Stimulated activated CD4-positive, alpha-beta T cell treated with anti-CD3 and anti-CD28 coated beads, Interleukin-12 subunit alpha, Interleukin-12 subunit beta, amount 100 ng/mL, for 48 hours (primary cell): Measurements from ENCODE around the gene POLE3.
"Not testable (repeated sequence)": the region's sequence is repeated elsewhere in the genome, so short reads cannot be mapped to it uniquely, and the experiment has no call there.

ENCODE experiments used
- DNase-seq, 3 donors: peaks; one replicate each; pipeline ENCODE4 v3.0.0-alpha.2; 2020; ENCODE audit warnings: low read depth in 2 of 3, low spot score in 1 of 3

Gene POLE3

DNA sequence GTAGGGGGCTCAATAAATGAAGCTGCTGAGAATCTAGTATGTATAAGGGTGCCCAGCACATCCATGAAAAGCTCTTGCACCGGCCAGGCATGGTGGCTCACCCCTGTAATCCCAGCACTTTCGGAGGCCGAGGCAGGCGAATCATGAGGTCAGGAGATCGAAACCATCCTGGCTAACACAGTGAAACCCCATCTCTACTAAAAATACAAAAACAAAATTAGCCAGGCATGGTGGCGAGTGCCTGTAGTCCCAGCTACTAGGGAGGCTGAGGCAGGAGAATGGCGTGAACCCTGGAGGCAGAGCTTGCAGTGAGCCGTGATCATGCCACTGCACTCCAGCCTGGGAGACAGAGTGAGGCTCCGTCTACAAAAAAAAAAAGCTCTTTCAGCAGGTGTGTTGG is 4.1 kb downstream of the POLE3 start:
- not testable (repeated sequence) for DNase-seq

DNA sequence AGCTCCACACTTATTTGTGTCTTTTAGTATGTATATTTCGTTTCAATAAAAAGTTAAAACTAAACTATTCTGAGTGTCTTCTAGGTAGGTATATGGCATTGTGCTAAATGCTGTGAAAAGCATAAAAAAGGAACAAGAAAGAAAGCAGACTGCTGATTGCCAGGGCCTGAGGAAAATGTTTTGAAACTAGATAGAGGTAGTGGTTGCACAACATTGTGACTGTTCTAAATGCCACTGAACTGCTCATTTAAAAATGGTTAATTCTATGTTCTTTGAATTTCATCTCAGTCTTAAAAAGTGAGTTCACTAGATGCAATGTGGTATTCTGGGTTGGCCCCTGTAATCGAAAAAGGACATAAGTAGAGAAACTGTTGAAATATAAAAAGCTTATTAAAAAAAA is 6.8 kb downstream of the POLE3 start:
- DNase-seq, result no peak

DNA sequence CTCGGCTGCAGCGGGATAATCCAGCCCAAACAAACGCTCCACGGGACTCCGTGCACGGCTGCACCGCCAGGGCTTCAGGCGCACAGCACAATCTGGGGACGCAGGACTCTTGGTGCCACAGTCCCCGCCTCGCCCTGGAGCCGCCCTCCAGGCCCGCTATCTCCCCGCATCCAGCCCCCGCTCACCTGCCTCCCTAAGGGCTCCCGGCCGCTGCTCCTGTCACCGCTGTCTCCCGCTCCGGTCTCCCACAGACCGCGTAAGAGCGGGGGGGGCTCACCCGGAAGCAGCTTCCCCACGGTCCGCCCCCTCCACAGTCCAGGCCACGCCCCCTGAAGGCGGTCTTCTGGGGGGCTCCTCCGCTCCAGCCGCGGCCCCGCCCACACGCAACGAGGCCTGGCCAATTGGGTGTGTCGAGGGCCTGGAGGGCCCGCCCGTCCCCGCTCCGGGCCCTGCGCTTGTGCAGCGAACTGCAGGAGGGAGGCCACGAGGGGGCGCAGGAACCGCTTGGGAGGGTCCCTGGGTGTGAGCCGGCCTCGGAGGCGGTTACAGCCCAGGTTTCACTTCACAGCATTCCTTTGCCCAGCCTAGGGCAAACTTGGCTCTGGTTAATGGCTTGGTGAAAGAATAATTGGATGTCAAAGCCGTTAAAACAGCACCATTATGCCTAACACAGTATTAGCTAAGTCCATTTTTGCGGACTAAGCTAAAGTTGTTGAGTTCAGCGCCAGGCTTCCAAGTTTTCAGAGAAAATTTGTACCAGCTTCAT is 9.3 kb downstream of the POLE3 start, which contains the start of gene ALAD:
TSS of gene ALAD (minus strand) at position 258 of the 766 bp plus-strand sequence. CDS start 7,725 bp downstream, outside the sequence.
- peak; percentile 96 to 99 (median 99) for DNase-seq

DNA sequence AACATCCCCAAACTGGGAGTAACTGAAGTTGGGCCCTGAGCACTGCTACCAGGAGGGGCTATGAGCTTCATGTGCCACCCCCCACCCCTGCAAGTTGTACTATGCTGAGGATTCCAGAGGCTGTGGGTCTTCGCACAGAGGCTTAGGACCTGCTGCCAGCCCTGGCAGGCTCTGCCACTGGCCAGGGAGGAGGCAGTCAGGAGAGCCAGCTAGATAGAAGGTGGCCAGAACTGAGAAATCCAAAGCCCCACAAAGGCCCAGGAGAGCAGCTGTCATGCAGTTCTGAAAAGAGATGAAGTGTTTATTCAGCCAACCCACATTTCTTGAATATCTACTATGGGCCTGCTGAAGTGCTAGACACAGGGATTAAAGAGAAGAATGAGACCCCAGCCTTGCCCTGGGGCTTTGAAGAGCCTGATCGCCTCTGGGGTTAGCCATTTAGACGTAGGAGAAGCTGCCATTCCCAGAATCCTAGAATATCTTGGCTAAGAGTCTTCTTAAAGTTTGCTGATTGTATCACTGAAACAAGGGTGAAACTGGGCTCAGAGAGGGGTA is 10.8 kb downstream of the POLE3 start:
- no peak for DNase-seq

DNA sequence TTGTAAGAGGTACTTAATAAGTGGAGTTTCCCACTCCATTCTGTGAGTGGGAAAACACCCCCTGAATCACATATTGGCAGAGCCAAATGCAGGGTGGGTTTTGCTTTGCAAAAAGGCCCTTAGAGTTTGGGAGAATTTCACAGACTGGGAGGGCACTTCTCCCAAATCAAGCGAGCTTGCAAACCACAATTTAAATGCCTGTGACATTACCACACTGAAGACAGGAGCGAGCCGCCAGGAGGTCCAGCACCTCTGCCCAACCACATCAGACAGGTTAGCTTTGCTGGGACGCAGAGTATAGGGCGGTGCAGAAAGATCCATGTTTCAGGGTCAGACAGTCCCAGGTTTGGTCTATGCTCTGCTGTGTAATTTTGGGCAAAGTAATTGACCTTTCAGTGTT is 11.7 kb downstream of the POLE3 start:
- no peak for DNase-seq

DNA sequence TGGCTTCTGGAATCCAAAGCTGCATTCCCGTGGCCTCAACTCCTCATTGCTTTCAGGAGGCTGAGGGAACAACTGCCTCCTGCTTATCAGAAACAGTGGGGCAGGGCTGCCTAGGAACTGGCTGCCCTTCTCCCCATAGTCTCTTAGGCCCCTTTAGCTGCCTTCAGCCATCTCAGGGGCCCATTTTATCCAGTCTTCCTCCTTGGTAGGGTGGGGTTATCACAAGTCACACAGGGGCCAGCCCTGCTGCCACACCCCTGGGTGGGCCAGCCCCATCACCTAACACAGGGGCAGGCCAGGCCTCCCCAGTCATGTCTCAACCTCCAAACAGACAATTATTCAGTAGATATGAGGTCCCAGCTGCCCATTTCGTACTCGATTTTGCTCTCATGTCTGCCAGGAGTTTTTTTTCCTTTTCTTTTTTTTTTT is 13.3 kb downstream of the POLE3 start:
- no peak for DNase-seq

DNA sequence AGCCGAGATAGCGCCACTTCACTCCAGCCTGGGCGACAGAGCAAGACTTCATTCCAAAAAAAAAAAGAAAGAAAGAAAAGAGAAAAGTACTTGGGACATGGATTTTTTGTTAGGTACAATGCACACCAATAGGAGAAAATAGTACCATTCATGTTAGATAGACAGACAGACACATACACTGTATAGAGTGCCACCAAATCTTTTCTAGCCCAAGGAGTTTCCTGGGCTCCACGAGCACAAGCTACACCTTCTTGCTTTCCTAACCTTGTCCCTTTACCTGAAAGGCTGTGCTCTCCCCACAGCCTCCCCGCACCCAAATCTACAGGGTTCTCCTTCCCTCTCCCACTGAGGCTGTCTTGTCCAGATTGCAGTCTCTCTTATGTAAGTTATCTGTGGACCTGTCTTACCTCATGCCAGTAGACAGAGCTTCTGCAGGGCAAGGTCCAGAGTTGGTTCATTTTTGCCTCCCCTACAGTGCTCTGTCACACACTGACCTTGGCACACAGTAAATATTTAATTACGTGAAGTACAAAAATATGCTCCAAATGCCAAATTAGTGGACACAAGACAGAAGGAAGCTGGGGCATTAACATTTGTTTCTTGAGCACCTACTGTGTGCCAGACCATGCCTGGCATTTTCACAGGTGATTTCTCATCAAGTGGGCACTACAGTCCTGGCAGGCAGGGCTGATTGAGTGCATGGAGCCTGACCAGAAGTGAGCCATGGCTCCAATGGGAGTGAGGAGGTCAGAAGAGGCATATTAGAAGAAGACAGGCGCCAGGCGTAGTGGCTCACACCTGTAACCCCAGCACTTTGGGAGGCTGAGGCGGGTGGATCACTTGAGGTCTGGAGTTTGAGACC is 15.2 kb downstream of the POLE3 start:
- no peak for DNase-seq

DNA sequence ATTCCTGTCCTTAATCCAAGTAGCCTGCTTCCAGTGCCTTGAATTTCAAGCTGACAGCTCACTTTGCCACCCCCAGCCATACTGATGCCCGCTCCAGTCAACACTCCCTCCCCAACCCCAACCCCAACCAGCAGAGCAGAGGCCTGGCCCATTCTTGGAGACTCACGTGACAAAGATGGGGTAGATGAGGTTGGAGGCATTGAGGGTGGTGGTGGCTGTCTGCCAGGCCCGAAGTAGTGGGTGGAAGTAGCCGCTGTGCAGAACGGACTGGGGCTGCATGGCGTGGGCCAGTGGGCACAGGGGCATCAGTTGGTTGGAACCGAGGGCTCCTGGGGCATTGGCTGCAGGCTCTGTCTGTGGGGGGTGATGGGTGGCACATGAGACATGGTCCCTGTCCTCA is 17.2 kb downstream of the POLE3 start:
- no peak for DNase-seq

DNA sequence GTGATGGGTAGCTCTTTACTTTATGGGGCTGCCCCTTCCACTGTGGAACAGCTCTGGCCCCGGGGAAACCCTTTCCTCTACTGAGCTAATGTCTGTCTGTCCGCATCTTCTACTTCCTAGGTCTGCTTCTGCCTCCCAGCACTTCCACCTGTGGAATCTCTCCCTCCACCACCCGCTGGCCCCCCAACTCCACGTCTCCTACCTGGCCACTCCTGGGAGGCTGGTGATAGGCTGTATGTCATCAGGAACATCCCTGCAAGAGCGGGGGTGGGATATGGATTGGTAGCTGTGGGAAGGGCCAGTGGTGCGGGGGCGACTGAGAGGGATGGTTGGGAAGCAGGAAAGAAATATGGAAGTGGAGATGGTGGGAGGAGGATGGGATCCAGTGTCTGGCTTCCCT is 18.6 kb downstream of the POLE3 start:
- no peak for DNase-seq

DNA sequence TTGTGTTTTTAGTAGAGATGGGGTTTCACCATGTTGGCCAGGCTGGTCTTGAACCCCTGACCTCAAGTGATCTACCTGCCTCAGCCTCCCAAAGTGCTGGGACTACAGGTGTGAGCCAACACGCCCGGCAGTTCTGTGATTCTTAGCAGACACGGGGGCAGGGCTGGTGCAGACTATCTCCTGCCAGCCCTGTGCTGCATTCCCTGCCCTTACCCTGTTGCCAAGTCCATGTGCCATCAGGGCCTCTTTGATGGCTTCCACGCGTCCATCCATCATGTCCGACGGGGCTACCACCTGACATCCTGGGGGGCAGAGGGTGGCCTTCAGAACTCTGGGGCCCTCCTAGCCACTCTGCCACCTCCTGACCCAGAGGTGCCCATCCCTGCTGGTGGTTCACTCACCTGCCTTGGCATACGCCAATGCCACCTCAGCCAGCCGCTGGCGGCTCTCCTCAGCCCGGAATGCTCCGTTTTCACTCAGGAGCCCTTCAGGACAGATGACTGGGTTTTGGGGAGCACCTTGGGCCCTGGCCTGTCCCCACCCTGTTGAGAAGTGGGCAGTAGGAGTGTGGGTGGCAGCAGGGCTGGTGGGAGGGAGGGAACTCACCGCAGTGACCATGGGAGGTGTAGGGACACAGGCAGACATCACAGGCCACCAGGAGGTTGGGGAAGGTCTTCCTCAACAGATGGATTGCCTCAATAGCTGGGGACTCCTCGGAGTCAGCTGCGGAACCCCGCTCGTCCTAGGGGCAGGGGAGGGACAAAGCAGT is 20.1 kb downstream of the POLE3 start:
- no peak for DNase-seq

DNA sequence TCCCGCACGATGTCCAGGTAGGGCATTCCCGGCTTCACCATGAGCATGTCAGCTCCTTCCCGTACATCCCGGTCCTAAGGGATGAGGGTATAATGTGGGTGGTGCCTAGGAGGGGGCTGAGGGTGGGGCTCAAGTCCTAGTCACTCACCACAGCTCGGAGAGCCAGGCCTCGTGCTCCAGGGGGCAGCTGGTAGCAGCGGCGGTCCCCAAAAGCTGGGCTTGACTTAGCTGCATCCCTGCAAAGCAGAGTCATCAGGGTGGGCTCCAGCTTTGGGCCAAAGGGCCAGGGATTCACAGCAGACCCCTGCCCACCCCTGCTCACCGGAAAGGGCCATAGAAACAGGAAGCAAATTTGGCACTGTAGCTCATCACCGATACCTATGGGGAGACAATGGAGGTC is 21.0 kb downstream of the POLE3 start:
- no peak for DNase-seq

DNA sequence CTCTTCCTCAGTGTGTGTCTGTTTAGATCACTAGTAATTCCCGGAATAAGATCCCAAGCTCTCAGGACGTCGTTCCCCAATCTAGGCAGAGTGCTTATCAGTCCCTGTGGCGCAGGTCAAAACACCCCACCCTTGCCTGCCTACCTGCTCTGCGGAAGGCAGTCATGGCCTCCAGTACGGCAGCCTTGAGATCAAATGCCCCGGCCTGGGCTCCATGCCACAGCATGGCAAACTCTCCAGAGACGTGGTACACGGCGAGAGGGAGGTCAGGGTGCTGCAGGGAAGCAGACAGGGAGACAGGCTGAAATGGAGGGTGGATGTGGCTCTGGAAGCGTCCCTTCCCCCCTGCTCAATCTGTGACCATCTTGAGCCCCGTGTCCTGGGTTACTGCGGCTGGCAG is 21.6 kb downstream of the POLE3 start:
- DNase-seq, result no peak

DNA sequence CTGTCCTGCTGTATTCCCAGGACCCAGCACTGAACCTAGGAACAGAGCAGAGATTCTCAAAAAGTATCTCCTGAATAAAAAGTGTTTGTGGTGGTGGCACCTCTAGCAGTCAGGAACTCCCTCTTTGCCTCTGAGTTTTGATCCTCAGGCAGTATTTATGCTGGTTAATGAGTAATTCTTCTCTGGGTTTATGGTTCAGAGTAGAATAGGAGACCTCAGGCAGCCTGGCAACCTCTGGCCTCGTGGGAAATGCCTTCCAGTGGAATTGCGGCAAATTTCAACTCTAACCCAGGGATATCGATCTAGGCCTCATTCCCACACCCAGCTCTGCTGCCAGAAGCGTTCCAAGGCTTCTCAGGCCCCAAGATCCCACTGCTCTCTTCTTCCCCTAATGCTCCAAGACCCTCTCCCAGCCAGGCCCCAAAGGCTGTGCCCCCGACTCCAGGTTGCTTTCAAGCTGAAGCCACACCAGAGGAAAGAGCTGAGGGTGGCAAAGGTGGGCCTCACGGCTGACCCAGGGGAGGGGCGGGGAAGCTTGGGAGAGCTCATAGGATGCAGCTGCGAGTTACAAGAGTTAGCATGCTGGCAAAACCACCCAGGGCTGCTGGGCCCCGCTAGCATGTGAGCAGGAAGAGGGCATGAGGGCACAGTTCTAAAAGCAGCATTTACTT is 22.8 kb downstream of the POLE3 start:
- DNase-seq, result no peak

DNA sequence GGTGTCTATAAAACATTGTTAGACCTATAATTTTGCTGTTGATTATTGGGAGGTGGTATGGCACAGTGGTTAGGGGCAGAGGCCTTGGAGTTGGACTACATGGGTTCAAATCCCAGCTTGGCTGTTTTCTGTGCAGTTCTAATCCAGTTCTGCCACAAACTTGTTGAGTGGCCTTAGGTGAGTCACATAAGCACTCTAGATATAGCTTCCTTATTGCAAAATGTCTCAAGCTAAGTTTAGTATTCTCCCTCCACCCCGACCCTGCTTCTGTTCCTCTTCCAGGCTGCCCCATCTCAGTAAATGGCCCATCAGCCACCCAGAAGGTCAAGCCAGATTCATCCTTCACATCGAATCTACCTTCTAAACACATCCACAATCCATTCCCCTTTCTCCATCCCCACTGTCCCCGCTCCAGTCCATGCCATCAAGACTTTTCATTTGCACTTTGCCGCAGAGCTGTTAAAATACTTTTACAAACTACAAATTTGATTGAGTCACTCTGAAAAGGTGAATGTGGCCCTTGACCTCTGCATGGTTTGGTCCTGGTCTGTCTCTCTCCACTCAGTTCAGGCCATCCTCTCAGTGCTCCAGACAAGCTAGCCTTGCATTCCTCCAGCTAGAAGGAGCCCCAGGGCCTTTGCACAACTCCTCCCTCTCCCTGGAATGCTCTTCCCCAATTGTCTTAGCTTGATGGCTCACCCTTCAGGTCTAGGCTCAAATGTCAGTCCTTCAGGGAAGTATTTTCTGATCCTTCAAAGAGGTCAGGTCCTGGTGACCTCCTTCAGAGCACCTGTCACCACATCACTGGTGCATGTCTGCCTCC is 23.7 kb downstream of the POLE3 start:
- no peak for DNase-seq

DNA sequence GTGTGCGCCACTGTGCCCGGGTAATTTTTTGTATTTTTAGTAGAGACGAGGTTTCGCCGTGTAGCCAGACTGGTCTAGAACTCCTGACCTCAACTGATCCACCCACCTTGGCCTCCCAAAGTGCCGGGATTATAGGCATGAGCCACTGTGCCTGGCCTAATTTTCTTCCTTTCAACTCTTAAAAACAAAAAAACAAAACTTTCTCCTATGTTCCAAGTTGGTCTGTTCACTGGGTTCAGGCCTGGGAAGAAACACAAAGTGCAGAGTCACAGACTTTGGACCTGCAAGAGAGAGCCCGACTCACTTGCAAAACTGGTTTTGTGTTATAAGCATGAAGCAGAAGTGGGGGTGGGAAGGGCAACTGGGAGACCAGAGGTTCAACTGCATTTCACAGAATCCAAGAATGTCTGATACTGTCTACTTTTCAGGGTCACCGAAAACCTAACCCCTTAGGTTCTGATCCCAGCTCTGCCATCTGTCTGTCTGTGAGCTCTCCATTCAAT is 28.5 kb downstream of the POLE3 start:
- no peak for DNase-seq

DNA sequence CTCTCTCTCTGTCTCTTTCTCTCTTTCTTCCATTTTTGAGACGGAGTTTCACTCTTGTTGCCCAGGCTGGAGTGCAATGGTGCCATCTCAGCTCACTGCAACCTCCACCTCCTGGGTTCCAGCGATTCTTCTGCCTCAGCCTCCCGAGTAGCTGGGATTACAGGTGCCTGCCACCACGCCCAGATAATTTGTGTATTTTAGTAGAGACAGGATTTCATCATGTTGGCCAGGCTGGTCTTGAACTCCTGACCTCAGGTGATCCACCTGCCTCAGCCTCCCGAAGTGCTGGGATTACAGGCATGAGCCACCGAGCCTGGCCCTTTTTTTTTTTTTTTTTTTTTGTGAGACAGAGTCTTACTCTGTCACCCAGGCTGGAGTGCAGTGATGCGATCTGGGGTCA is 29.0 kb downstream of the POLE3 start:
- not testable (repeated sequence) for DNase-seq

DNA sequence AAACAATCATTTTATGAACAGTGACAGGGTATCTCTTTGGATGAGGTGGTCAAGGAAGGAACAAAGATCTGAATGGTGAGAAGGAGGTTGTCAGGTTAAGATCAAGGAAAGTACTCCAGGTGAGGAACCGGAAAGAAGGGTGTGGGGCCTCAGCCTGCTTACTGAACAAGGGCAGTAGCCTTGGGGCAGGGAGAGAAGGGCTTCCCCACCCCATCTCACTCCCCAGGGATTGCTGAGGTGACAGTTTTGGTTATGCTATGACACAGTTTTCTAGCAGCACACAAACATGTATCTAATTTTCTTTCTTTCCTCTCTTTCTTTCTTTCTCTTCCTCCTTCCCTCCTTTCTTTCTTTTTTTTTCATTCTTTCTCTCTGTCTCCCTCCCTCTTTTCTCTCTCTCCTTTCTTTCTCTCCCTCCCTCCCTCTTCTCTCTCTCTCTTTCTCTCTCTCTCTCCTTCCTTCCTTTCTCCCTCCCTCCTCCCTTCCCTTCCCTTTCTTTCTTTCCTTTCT is 29.6 kb downstream of the POLE3 start:
- DNase-seq, result no peak

DNA sequence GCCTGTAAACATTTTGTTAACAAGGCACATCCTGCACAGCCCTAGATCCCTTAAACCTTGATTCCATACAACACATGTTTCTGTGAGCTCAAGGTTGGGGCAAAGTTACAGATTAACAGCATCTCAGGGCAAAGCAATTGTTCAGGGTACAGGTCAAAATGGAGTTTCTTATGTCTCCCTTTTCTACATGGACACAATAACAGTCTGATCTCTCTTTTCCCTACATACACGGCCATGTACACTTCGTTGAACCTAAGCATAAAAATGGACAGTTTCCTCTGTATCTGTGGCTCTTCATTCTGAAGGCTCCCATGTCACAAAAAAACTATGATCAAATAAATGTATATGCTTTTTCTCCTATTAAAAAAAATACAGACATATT is 30.7 kb downstream of the POLE3 start:
- DNase-seq, result not testable (repeated sequence)

DNA sequence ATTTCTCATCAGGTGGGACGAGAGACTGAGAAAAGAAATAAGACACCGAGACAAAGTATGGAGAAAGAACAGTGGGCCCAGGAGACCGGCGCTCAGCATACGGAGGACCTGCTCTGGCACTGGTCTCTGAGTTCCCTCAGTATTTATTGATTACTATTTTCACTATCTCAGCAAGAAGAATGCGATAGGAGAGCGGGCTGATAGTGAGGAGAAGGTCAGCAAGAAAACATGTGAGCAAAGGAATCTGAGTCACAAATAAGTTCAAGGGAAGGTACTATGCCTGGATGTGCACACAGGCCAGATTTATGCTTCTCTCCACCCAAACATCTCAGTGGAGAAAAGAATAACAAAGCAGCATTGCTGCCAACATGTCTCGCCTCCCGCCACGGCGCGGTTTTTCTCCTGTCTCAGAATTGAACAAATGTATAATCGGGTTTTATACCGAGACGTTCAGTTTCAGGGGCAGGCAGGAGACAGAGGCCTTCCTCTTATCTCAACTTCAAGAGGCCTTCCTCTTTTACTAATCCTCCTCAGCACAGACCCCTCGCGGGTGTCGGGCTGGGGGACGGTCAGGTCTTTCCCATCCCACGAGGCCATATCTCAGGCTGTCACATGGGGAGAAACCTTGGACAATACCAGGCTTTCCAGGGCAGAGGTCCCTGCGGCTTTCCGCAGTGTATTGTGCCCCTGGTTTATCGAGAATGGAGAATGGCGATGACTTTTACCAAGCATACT is 31.2 kb downstream of the POLE3 start:
- not testable (repeated sequence) for DNase-seq
